DMS53 treated with DMSO at 0.1 percent for 48 hours (cell line): ENCODE results near the gene ACYP2.
"Not testable (repeated sequence)": the region's sequence is repeated elsewhere in the genome, so short reads cannot be mapped to it uniquely, and the experiment has no call there.

Experiments used
- DNase-seq: peaks from one replicate; lab custom pipeline; 2025; ENCODE audit not compliant: unreplicated experiment; lab: John Stamatoyannopoulos, UW

Gene ACYP2

DNA sequence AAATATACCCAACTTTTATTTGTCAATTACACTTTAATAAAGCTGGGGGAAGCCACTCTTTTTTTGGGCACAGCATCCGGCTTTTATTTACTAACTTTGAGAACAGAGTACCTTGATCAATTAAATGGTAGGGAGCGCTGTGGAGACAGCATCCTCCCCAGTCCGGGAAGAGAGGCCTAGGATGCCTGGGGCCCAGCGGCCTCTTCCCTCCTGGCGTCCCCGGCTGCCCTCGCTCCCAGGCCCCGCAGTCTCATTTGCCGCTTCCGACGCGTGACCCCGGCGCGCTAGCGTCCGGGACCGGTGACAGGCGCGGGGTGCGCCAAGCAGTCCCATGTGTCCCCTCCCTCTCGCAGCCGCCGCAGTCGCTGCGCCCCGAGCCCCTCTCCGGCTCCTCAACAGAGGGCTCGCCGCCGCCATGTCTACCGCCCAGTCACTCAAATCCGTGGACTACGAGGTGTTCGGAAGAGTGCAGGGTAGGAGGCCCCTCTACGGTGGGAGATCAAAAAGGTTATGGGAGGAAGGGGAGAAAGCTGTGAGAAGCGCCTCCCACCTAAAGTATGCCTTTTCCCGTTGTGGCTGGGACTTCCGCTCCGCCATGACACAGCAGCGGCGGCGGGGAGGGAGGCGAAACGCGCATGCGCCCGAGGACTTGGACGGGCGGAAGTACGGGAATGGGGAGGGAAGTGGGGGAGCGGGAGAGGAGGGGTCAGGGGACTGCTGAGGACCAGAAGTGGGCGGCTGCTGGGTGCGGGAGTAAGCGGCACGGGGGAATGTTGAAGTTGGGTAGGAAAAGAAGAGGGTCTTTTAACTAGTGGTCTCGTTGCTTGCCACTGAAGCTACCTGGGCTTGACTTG is at the start of gene ACYP2:
TSS of gene ACYP2 (plus strand) at position 332 of the 854 bp plus-strand sequence.
- peak; percentile 91 for DNase-seq

DNA sequence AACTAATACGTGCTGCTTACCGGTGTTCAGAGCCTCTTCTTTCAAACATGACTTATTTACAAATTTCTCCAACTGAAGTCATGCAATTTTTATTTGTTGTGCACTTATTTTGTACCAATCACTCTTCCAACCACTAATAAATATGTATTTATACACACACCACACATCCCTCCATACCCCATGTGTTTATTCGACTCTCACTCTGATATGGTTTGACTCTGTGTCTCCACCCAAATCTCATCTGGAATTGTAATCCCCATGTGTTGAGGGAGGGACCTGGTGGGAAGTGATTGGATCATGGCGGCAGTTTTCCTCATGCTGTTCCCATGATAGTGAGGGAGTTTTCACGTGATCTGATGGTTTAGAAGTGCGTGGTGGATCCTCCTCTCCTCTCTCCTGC is 49.5 kb upstream of the ACYP2 start:
- no peak for DNase-seq

DNA sequence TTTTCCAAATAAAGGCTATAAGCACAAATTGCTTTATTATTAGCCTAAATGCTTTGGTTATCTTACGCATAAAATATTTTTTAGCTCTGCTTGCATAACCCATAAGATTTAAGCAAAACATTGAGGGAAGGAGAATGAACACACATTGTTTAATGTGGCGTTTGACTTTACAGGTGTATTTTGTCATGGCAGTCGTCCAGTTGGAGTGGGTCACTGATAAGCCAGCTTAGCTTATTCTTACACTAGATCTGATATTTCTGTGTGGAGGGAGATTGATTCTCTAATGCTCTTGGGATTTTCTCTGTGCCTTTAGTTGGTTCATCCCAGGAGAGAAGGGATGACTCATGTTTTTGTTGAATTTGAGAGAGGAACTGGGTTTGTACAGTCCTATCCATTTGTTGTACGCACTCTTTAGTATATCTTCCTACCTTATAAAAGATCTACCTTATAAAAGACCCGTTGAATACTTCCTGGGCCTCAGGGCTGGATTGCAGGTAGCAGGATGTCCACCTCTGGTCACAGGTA is 47.5 kb upstream of the ACYP2 start:
- no peak for DNase-seq

DNA sequence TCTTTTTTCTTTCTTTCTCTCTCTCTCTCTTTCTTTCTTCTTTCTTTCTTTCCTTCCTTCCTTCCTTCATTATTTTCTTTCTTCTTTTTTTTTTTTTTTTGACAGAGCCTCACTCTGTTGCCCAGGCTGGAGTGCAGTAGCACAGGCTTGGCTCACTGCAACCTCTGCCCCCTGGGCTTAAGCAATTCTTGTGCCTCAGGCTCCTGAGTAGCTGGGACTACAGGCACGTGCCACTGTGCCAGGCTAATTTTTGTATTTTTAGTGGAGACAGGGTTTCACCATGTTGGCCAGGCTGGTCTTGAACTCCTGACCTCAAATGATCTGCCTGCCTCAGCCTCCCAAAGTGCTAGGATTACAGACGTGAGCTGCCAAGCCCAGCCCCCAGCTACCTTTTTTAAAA is 42.9 kb upstream of the ACYP2 start:
- not testable (repeated sequence) for DNase-seq

DNA sequence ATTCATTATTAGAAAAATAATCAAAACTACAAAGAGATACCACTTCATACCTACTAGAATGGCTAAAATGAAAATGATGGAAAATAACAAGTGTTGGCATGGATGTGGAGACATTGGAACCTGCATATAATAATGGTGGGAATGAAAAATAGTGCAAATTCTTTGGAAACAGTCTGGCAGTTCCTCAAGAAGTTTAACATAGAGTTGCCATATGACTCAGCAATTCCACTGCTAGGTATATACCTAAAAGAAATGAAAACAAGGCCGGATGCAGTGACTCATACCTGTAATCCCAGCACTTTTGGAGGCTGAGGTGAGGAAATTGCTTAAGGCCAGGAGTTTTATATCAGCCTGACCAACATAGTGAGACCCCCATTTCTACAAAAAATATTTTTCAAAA is 41.6 kb upstream of the ACYP2 start:
- peak; percentile 57 for DNase-seq

DNA sequence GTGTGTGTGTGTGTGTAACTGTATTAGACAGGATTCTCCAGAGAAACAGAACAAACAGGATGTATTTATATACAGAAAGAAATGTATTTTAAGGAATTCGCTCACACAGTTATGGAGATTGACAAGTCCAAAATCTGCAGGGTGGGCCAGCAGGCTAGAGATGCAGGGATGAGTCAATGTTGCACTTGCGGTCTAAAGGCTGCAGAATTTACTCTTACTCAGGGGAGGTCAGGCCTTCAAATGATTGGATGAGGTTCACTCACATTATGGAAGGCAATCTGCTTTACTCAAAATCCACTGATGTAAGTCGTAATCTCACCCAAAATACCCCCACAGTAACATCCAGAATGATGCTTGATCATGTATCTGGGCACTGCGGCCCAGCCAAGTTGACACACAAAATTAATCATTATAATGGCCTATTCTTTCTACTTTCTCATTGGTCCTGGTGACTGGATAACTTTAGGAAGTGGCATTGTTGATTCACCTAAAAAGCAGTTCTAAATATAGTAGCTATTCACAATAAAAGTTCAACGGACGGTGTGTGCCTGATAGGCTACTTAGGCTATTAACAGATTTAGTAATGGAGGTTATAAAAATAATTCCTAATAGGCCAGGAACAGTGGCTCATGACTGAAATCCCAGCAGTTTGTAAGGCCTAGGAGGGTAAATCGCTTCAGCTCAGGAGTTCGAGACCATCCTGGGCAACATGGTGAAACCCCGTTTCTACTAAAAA is 40.6 kb upstream of the ACYP2 start:
- no peak for DNase-seq

DNA sequence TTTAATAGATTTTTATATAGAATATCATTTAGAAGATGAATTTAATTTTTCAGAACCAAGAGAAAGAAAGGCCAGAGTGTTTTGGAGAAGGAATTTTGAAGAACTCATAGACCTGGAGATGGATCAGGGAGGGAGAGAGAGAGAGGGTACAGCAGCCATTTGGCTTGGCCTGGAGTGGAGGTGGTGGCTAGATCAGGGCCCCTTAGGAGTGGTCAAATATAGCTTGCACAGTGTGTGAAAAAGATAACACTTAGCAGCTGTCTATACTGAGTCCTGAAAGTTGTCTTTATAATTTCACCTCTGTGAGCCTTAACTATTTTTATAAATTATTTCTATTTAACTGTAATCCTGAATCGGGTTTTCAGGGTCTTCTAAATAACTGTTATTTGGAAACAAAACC is 38.8 kb upstream of the ACYP2 start:
- no peak for DNase-seq

DNA sequence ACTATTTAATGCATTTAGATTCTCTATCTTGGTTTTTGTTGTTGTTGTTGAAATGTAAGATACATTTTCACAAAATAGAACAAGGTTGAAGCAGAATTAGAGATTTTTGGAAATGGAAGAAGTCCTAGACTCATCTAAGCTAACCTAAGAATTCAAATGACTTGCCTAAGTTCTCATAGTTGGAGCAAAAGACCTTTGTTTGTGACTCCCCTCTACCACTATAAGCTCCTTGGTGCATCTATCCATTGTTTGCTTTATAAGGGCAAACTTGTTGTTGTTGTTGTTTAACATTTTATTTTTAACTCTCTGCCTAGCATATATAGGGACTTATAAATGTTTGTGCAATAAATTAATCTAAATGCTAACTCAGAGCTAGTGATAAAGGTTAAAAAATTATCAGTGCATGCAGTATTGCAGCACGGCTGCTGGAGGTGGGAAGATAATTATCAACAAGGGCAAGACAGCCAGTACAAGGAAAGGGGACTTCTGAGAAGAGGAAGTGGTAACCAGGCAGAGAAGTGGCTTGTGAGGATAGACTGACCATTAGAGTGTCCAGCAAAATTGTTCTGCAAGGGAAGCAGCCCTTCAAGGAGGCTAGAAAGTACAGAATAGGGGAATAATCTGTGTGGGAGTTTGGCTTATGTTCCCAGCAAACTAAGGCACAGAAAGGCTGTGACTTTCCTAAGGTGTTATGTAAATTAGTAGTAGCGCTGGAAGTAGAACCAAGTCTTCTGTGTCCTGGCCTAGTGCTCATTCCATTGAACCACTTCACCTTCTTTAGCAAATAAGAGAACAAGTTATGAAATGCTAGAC is 38.1 kb upstream of the ACYP2 start:
- DNase-seq, result no peak

DNA sequence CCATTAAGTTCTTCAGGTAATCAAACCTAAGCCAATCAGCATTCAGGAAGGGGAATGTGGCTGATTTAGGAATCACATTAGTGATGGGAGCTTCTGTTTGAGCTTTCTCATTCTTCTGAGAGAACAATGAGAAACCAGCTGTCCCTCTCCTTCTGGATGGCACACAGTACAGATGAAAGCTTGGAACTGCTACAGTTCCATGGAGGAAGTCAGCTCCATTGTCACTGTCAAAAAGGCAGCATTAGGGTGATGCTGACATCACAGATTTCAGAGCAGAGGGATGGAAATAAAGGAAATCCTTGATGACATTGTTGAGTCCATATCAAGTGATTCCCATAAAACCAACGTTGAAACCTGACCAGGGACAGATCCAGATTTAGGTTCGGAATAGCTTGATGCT is 36.1 kb upstream of the ACYP2 start:
- DNase-seq, result no peak

DNA sequence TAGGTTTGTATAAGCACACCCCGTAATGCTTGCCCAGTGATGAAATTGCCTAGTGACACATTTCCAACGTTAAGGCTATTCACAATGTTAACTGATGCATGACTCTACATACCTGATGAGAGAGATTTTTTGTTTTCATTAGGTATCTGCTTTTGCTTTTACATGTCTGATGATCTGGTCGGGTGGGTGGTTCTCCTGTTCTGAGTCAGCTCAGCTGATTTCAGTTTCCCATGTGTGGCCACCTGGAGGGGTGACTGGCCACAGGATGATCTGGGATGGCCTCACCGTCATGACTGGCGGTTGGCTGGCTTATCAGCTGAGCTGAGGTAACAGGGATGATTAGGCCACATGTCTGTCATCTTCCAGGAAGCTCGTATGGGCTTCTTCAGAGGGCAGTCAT is 33.8 kb upstream of the ACYP2 start:
- DNase-seq, result peak; percentile 75

DNA sequence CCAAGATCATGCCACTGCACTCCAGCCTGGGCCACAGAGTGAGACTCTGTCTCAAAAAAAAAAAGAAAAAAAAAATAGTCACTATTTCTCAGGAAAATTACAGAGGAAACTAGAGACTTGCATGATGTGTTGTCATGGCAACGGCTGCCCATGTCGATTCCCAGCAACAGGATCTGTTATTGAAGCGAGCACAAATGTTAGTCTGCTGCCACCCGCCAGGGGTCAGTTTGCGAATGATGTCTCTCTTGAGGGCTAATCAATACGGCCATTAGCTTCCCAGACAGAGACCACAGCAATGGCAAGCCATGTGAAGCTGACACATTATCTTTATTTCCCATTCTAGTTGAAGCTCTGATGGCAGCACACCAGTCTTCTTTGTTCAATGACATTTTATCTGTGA is 32.4 kb upstream of the ACYP2 start:
- DNase-seq, result no peak

DNA sequence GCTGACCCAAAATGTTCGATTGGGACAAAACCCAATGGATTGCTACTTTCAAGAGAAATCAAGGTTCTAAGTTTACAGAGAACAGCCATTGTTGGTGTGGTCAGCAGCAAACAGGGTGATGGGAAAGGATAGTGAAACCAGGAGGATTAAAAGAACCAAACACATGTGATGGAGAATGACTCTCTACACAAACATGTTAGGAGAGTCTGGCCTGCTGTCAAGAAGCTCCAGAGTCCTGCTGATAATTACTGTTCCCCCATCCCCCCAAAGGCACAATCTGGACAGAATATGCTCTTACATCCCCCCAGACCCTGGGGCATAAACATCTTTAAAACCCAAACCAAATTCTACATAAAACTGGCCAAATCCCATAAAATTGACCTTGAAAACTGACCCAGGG is 32.0 kb upstream of the ACYP2 start:
- DNase-seq, result peak; percentile 15

DNA sequence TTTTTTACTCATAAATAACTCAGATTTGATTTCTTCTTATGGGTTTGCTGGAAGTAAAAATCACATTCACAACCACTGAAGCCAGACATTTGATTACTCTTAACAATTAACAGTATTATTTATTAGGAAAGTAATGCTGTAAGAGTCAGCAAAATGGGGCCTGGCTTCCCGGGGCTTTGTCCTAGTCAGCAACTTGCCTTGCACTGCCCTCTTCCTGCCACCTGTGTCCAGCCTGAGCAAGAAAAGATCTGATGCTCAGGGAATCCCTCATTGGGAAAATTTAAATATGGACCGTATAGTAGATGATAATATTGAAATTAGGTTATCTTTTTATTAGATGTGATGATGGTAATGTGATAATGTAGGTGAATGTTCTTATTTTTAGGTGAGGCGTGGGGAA is 30.8 kb upstream of the ACYP2 start:
- DNase-seq, result no peak

DNA sequence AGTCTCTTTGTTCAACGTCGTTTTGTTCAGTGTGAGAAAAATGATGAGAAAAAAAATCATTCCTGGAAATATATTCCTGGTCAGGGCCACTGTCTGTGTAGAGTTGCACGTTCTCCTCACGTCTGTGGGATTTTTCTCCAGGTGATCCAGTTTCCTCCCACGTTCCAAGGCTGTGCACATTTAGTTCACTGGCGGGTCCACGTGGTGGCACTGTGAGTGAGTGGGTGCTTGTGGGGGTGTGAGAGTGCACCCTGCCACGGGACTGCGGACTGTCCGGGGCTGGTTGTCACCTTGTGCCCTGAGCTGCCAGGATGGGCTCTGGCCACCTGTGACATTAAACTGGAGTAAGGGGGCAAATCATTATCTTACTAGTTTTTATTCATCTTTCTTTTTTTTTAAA is 30.3 kb upstream of the ACYP2 start:
- DNase-seq, result no peak

DNA sequence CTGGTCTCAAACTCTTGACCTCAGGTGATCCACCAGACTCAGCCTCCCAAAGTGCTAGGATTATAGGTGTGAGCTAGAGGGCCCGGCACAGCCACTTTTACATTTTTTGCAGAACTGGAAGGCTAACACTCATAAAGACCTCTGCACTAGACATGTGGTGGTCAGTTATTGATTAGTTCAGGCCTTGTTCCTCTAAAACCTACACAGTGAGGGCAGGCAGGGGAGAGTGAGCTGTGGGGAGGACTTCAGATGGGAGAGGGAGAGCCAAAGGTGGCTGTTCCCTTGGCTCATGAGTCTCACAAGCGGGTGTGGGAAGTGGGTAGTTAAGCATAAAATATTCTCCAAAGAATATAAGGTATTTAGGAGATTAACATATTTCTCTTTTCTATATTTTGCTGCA is 29.3 kb upstream of the ACYP2 start:
- no peak for DNase-seq

DNA sequence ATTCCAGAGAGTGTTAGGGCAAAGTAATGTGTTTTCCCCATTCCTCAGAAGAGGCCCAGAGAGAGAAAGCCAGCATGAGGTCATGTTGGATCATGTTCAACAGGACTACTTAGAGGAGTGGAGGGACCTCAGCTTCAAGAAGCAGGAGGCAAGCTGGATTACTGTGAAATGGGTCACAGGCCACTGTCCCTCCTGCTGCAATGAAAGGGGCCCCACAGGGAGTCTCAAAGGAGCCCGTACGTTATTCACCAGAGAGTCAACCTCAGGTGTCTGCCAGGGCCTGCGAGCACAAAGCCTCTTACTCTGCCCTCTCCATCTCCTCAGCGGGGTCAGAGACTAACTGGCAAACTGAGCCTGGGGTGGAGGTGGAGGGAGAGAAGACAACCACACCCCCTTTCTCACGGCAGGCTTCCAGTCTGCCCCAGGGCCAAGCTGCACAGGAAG is 27.2 kb upstream of the ACYP2 start:
- no peak for DNase-seq

DNA sequence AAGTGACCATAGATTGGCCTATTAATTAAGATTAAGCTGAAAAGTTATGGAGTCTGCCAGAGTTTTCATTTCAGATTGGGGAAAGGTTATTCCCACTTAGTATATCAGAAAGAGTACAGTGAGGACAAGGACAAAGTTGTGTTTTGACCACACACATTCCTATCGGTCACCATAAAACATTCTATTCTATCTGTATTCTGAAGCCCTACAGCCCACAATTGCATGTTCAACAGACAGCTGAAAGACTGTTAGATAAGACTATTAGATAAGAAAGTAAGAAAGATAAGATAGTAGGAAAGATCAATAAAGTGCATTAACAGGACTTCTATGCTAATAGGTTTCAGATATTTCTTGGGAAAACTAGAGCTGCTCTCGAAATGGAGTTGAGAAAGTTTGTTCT is 26.7 kb upstream of the ACYP2 start:
- no peak for DNase-seq

DNA sequence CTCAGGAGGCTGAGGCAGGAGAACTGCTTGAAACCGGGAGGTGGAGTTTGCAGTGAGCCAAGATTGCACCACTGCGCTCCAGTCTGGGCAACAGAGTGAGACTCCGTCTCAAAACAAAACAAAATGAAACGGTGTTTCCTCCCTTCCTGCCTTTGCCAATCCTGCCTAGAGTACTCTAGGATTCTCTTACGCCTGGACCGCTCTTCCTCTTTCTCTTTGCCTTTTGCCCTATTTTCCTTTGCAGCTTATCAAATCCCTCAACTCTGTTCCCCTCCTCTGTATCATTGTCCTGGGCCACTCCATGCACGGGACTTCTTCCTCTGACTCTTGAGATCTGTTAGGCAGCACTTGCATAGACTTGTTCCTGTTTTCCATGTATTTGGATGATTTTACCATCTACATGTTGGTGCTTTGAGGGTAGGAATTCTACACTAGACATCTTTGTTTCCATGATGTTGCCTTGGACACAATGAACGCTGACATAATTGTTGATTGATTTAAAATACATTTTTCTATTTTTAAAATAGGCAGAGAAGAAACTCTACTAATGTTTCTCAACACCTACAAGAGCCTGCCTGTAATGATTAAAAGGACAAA is 24.8 kb upstream of the ACYP2 start:
- no peak for DNase-seq

DNA sequence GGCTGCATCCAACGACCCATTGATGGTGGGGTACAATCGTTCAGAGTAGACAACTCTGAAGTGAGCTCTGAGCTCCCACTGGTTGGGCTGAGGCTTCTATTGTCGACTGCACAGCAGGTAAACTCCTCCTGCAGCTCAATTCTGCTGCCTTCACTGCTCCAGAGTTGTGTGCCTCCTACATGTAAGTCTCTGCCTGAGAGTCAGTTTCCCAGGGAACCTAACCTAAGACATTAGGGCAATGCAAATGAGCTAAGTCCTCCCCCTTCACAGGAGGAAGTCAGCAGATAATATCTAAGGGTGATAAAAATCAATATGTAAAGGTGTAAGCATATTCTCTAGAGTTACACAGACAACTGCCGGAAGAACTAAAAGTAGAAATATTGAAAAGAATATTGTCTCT is 22.5 kb upstream of the ACYP2 start:
- no peak for DNase-seq

DNA sequence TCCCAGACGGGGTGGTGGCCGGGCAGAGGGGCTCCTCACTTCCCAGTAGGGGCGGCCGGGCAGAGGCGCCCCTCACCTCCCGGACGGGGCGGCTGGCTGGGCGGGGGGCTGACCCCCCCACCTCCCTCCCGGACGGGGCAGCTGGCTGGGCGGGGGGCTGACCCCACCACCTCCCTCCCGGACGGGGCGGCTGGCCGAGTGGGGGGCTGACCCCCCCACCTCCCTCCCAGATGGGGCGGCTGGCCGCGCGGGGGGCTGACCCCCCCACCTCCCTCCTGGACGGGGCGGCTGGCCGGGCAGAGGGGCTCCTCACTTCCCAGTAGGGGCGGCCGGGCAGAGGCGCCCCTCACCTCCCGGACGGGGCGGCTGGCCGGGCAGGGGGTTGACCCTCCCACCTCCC is 20.0 kb upstream of the ACYP2 start:
- DNase-seq, result not testable (repeated sequence)

DNA sequence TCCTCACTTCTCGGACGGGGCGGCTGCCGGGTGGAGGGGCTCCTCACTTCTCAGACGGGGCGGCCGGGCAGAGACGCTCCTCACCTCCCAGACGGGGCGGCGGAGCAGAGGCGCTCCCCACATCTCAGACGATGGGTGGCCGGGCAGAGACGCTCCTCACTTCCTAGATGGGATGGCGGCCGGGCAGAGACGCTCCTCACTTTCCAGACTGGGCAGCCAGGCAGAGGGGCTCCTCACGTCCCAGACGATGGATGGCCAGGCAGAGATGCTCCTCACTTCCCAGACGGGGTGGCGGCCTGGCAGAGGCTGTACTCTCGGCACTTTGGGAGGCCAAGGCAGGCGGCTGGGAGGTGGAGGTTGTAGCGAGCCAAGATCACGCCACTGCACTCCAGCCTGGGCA is 19.3 kb upstream of the ACYP2 start:
- DNase-seq, result not testable (repeated sequence)
